ENCODE results near the gene SYCP3. TPM values are rescaled to one million over a fixed set of nuclear protein-coding genes. Genes with fewer than 3 reads are reported as not detected.
"Not testable (repeated sequence)": the region's sequence is repeated elsewhere in the genome, so short reads cannot be mapped to it uniquely, and the experiment has no call there.

The SYCP3 gene
- total RNA-seq, 1 donor from 2014 or later: 0.04 TPM

GRCh38 chr12:101685092-101685491 is 54.2 kb downstream of the SYCP3 start:
- H3K79me2 ChIP-seq (ENCODE audit: low read depth): no peaks in the 10 kb centered on the region
- no peaks in the 10 kb centered on the region for H3K36me3 ChIP-seq
- H4K20me1 ChIP-seq (ENCODE audit: low read depth): no peaks in the 10 kb centered on the region
- no peak overlapping the region for H3K4me3 ChIP-seq
- Mint-ChIP-seq H3K9me3 (no peaks in the 10 kb centered on the region), H3K27me3 (ENCODE audit: insufficient read depth, low read depth) (peaks cover 7% of the 10 kb centered on the region), H3K36me3 (no peaks in the 10 kb centered on the region), H3K4me3 (no peak overlapping the region), H3K27ac (no peak overlapping the region), H3K4me1 (no peaks in the 10 kb centered on the region)
- H3K9ac ChIP-seq: no peak overlapping the region
- no peak overlapping the region for H3K27ac ChIP-seq
- H3K9me3 ChIP-seq (ENCODE audit: low read depth): no peaks in the 10 kb centered on the region
- H3F3A ChIP-seq (ENCODE audit: low read depth): no peaks in the 10 kb centered on the region
- H3K27me3 ChIP-seq: no peaks in the 10 kb centered on the region
- no peaks in the 10 kb centered on the region for H3K4me1 ChIP-seq
- DNase-seq (ENCODE audit: low spot score): no peak
- no peak for TF ChIP-seq CTCF (IDR thresholded peaks at IDR 0.05)
- no peak for TF ChIP-seq EZH2 (IDR thresholded peaks at IDR 0.05)
- no peak for TF ChIP-seq EZH2phosphoT487 (IDR thresholded peaks at IDR 0.05)
- no peak overlapping the region for H3K4me2 ChIP-seq
- H2AFZ ChIP-seq (replicated peaks): no peak overlapping the region

GRCh38 chr12:101681627-101682026 is 57.6 kb downstream of the SYCP3 start:
- H4K20me1 ChIP-seq (ENCODE audit: low read depth); H3K36me3 Mint-ChIP-seq; H3K27me3 Mint-ChIP-seq (ENCODE audit: insufficient read depth, low read depth); H3K9me3 Mint-ChIP-seq; DNase-seq (ENCODE audit: low spot score); H3K4me3 ChIP-seq; H3K4me1 ChIP-seq; H3K4me3 Mint-ChIP-seq; H3K27ac ChIP-seq; H3K27ac Mint-ChIP-seq; H3F3A ChIP-seq (ENCODE audit: low read depth); H2AFZ ChIP-seq (replicated peaks); H3K27me3 ChIP-seq; H3K9me3 ChIP-seq (ENCODE audit: low read depth); H3K4me1 Mint-ChIP-seq; H3K79me2 ChIP-seq (ENCODE audit: low read depth); H3K36me3 ChIP-seq; H3K4me2 ChIP-seq; H3K9ac ChIP-seq: not testable (repeated sequence)

GRCh38 chr12:101680647-101681046 is 58.6 kb downstream of the SYCP3 start:
- Histone ChIP-seq H3K4me2 (no peak overlapping the region), H3K4me3 (no peak overlapping the region), H3K79me2 (ENCODE audit: low read depth) (no peaks in the 10 kb centered on the region), H3K27me3 (no peaks in the 10 kb centered on the region), H2AFZ (replicated peaks) (no peak overlapping the region), H3K27ac (no peak overlapping the region), H3F3A (ENCODE audit: low read depth) (no peaks in the 10 kb centered on the region), H3K4me1 (no peaks in the 10 kb centered on the region), H3K9me3 (ENCODE audit: low read depth) (no peaks in the 10 kb centered on the region), H3K9ac (no peak overlapping the region), H3K36me3 (no peaks in the 10 kb centered on the region), H4K20me1 (ENCODE audit: low read depth) (no peaks in the 10 kb centered on the region)
- H3K9me3 Mint-ChIP-seq: no peaks in the 10 kb centered on the region
- no peak for DNase-seq (ENCODE audit: low spot score)
- TF ChIP-seq EZH2phosphoT487 (IDR thresholded peaks at IDR 0.05) (no peak), EZH2 (IDR thresholded peaks at IDR 0.05) (no peak), CTCF (IDR thresholded peaks at IDR 0.05) (no peak)
- no peak overlapping the region for H3K4me3 Mint-ChIP-seq
- H3K27ac Mint-ChIP-seq: no peak overlapping the region
- peaks cover 4% of the 10 kb centered on the region for H3K27me3 Mint-ChIP-seq (ENCODE audit: insufficient read depth, low read depth)
- no peaks in the 10 kb centered on the region for H3K36me3 Mint-ChIP-seq
- H3K4me1 Mint-ChIP-seq: no peaks in the 10 kb centered on the region

GRCh38 chr12:101680240-101680639 is 59.0 kb downstream of the SYCP3 start:
- Mint-ChIP-seq H3K4me1 (no peaks in the 10 kb centered on the region), H3K27me3 (ENCODE audit: insufficient read depth, low read depth) (peaks cover 4% of the 10 kb centered on the region), H3K4me3 (no peak overlapping the region), H3K27ac (no peak overlapping the region), H3K36me3 (no peaks in the 10 kb centered on the region), H3K9me3 (no peaks in the 10 kb centered on the region)
- Histone ChIP-seq H3K27me3 (no peaks in the 10 kb centered on the region), H3K9ac (no peak overlapping the region), H4K20me1 (ENCODE audit: low read depth) (no peaks in the 10 kb centered on the region), H3K4me1 (no peaks in the 10 kb centered on the region), H3K4me3 (no peak overlapping the region), H3K4me2 (no peak overlapping the region), H3K9me3 (ENCODE audit: low read depth) (no peaks in the 10 kb centered on the region), H3K36me3 (no peaks in the 10 kb centered on the region), H3F3A (ENCODE audit: low read depth) (no peaks in the 10 kb centered on the region), H2AFZ (replicated peaks) (no peak overlapping the region), H3K27ac (no peak overlapping the region), H3K79me2 (ENCODE audit: low read depth) (no peaks in the 10 kb centered on the region)
- TF ChIP-seq CTCF (IDR thresholded peaks at IDR 0.05) (no peak), EZH2 (IDR thresholded peaks at IDR 0.05) (no peak), EZH2phosphoT487 (IDR thresholded peaks at IDR 0.05) (no peak)
- no peak for DNase-seq (ENCODE audit: low spot score)

Small RNA genes lying within 50 kb of the gene (small RNA-seq; reads per million reads assigned to genes)
- gene RNA5SP368: not detected
- gene RNU6-101P: not detected
- gene RNY1P16: not detected

Other genes starting within 250 kb of the SYCP3 start
- gene MYBPC1, start 144.5 kb downstream of the SYCP3 start, total RNA-seq (ENCODE audit: low replicate concordance): not detected in 2 replicates
- 6.5 and 12.7 TPM in 2 replicates for gene CHPT1, start 41.8 kb downstream of the SYCP3 start, total RNA-seq (ENCODE audit: low replicate concordance)
- gene GNPTAB, start 91.5 kb upstream of the SYCP3 start, total RNA-seq (ENCODE audit: low replicate concordance): 18.6 and 24.0 TPM in 2 replicates
- 1.2 and 1.3 TPM in 2 replicates for gene DRAM1, start 138.1 kb upstream of the SYCP3 start, total RNA-seq (ENCODE audit: low replicate concordance)